GM23248 (cell line): ENCODE measurements around the gene GCNT4. TPM values are rescaled to one million over a fixed set of nuclear protein-coding genes. Genes with fewer than 3 reads are reported as not detected.

Source experiments
- DNase-seq: peaks from one replicate; pipeline ENCODE4 v3.0.0-alpha.2; 2015
- H2AFZ ChIP-seq: fragments of 200-600 bp; sonication (generic); 2 replicates; pipeline ENCODE4 v1.6.1; 2016; ENCODE audit warnings: antibody characterized with exemption
- H3F3A ChIP-seq: fragments of 200-600 bp; sonication (generic); 2 replicates; pipeline ENCODE4 v1.6.1; 2016; ENCODE audit warnings: mild to moderate bottlenecking, antibody characterized with exemption, mixed run types; ENCODE audit not compliant: insufficient read depth
- H3K27ac ChIP-seq: fragments of 200-600 bp; sonication (generic); 2 replicates; pipeline ENCODE4 v1.5.1; 2016; ENCODE audit warnings: mild to moderate bottlenecking
- H3K27me3 ChIP-seq: fragments of 200-600 bp; sonication (generic); replicated peaks from 2 replicates; pipeline ENCODE4 v1.6.1; 2016; ENCODE audit warnings: mild to moderate bottlenecking; ENCODE audit not compliant: insufficient read depth
- H3K36me3 ChIP-seq: fragments of 200-600 bp; sonication (generic); 2 replicates; pipeline ENCODE4 v1.6.1; 2016; ENCODE audit warnings: low read depth, mild to moderate bottlenecking
- H3K4me1 ChIP-seq: fragments of 200-600 bp; sonication (generic); 2 replicates; pipeline ENCODE4 v1.6.1; 2016; ENCODE audit warnings: mild to moderate bottlenecking; ENCODE audit not compliant: insufficient read depth
- H3K4me2 ChIP-seq: fragments of 200-600 bp; sonication (generic); one replicate; pipeline ENCODE4 v1.6.1; 2016; ENCODE audit warnings: mild to moderate bottlenecking; ENCODE audit not compliant: unreplicated experiment
- H3K4me3 ChIP-seq: fragments of 200-600 bp; sonication (generic); 2 replicates; pipeline ENCODE4 v1.5.1; 2016; ENCODE audit warnings: mild to moderate bottlenecking
- H3K79me2 ChIP-seq: fragments of 200-600 bp; sonication (generic); 2 replicates; pipeline ENCODE4 v1.6.1; 2016; ENCODE audit warnings: mild to moderate bottlenecking; ENCODE audit not compliant: insufficient read depth
- H3K9ac ChIP-seq: fragments of 200-600 bp; sonication (generic); 2 replicates; pipeline ENCODE4 v1.6.1; 2016; ENCODE audit warnings: mild to moderate bottlenecking
- H3K9me2 ChIP-seq: fragments of 200-600 bp; sonication (generic); 2 replicates; pipeline ENCODE4 v1.6.1; 2016; ENCODE audit warnings: mixed run types, mild to moderate bottlenecking, moderate library complexity; ENCODE audit not compliant: insufficient read depth
- H3K9me3 ChIP-seq: fragments of 200-600 bp; sonication (generic); one replicate; pipeline ENCODE4 v1.6.1; 2017; ENCODE audit warnings: low read depth
- H4K20me1 ChIP-seq: fragments of 200-600 bp; sonication (generic); 2 replicates; pipeline ENCODE4 v1.6.0; 2016; ENCODE audit not compliant: insufficient read depth
- EZH2 ChIP-seq: fragments of 200-600 bp; sonication (generic); IDR thresholded peaks from 2 replicates; pipeline ENCODE4 v1.6.1; 2018; ENCODE audit warnings: antibody characterized with exemption, mild to moderate bottlenecking; ENCODE audit not compliant: insufficient read depth, poor library complexity, severe bottlenecking
- EZH2phosphoT487 ChIP-seq: fragments of 200-600 bp; sonication (generic); IDR thresholded peaks from 2 replicates; pipeline ENCODE4 v1.6.1; 2018; ENCODE audit warnings: antibody characterized with exemption, moderate library complexity, mild to moderate bottlenecking, low read depth; ENCODE audit not compliant: insufficient read depth
- WGBS, 2 experiments: methylation state at CpG; one replicate each; pipeline ENCODE4 v1.1.6; 2015 to 2017; ENCODE audit warnings: low lambda C conversion rate in 2 of 2, low coverage in 1 of 2; ENCODE audit errors: missing lambda C conversion rate in 2 of 2; 5-methylcytosine and 5-hydroxymethylcytosine counted together
- in situ Hi-C: fragments of 300-500 bp; cut with MboI; formaldehyde crosslinking; loops from 2 replicates; pipeline ENCODE4 v1.15.0; 2020
- polyA plus RNA-seq: library from polyadenylated mRNA; unstranded; fragments of >200 nt; fragmentation: Nextera tagmentation; extraction: Ambion mirVana; gene quantifications from 2 replicates; pipeline ENCODE4 v1.2.1, GENCODE V29; 2016
- total RNA-seq: library from RNA; depleted of rRNA; stranded (reverse); fragments of >200 nt; shearing (Covaris generic); gene quantifications from 2 replicates; pipeline ENCODE4 v1.2.3, GENCODE V29; 2014

The GCNT4 gene
- total and polyA plus RNA-seq, 2 experiments from 2014 or later, result 1.8 to 2.8 TPM

GRCh38 chr5:75012748-75013147, 39.6 kb downstream of the GCNT4 start:
- Histone ChIP-seq H3F3A (no peaks in the 10 kb centered on the region), H3K4me2 (no peak overlapping the region), H3K9me3 (no peaks in the 10 kb centered on the region), H3K4me1 (no peaks in the 10 kb centered on the region), H3K79me2 (no peaks in the 10 kb centered on the region), H4K20me1 (no peaks in the 10 kb centered on the region), H3K27me3 (no peaks in the 10 kb centered on the region), H3K9ac (no peak overlapping the region), H3K27ac (no peak overlapping the region), H2AFZ (no peak overlapping the region), H3K9me2 (no peaks in the 10 kb centered on the region), H3K36me3 (no peaks in the 10 kb centered on the region), H3K4me3 (no peak overlapping the region)
- WGBS, 2 experiments, result 60 to 67% methylated on average over 1 of the region's 1 CpG
- TF ChIP-seq EZH2, result no peak
- no peak for TF ChIP-seq EZH2phosphoT487
- no peak for DNase-seq
- in situ Hi-C loops, result no loop called here

GRCh38 chr5:75010838-75011237, 41.5 kb downstream of the GCNT4 start:
- Histone ChIP-seq H3K9ac (no peak overlapping the region), H3F3A (no peaks in the 10 kb centered on the region), H3K4me2 (no peak overlapping the region), H3K79me2 (no peaks in the 10 kb centered on the region), H3K27me3 (no peaks in the 10 kb centered on the region), H4K20me1 (no peaks in the 10 kb centered on the region), H2AFZ (no peak overlapping the region), H3K27ac (no peak overlapping the region), H3K4me3 (no peak overlapping the region), H3K4me1 (no peaks in the 10 kb centered on the region), H3K36me3 (no peaks in the 10 kb centered on the region), H3K9me3 (no peaks in the 10 kb centered on the region), H3K9me2 (no peaks in the 10 kb centered on the region)
- in situ Hi-C loops, result no loop called here
- no peak for DNase-seq
- TF ChIP-seq EZH2, result no peak
- no peak for TF ChIP-seq EZH2phosphoT487

GRCh38 chr5:75009556-75010345, 42.6 kb downstream of the GCNT4 start:
- Histone ChIP-seq H3F3A (no peaks in the 10 kb centered on the region), H3K9ac (no peak overlapping the region), H3K27ac (no peak overlapping the region), H4K20me1 (no peaks in the 10 kb centered on the region), H3K9me3 (no peaks in the 10 kb centered on the region), H3K36me3 (no peaks in the 10 kb centered on the region), H3K79me2 (no peaks in the 10 kb centered on the region), H3K4me2 (no peak overlapping the region), H3K4me3 (no peak overlapping the region), H3K27me3 (no peaks in the 10 kb centered on the region), H3K4me1 (no peaks in the 10 kb centered on the region), H2AFZ (no peak overlapping the region), H3K9me2 (no peaks in the 10 kb centered on the region)
- DNase-seq, result no peak
- WGBS, 2 experiments, result 71 to 74% methylated on average over 7 of the region's 7 CpGs
- TF ChIP-seq EZH2 (no peak), EZH2phosphoT487 (no peak)
- in situ Hi-C loops, result no loop called here

- Histone ChIP-seq H3K9me2 (no peaks in the 10 kb centered on the region), H3K4me1 (no peaks in the 10 kb centered on the region), H3K9ac (no peak overlapping the region), H3K4me3 (no peak overlapping the region), H3K4me2 (no peak overlapping the region), H3F3A (no peaks in the 10 kb centered on the region), H3K27me3 (no peaks in the 10 kb centered on the region), H2AFZ (no peak overlapping the region), H3K27ac (no peak overlapping the region), H3K36me3 (no peaks in the 10 kb centered on the region), H3K79me2 (no peaks in the 10 kb centered on the region), H4K20me1 (no peaks in the 10 kb centered on the region), H3K9me3 (no peaks in the 10 kb centered on the region)
- WGBS, 2 experiments, result 59 to 66% methylated on average over 10 of the region's 10 CpGs
- TF ChIP-seq EZH2 (no peak), EZH2phosphoT487 (no peak)
- in situ Hi-C loops, result no loop called here
- peak; percentile 24 for DNase-seq
Measured at GRCh38 chr5:75006865-75007822, 45.2 kb downstream of the GCNT4 start.
